ENCODE data around the gene LENEP.

LENEP gene

DNA sequence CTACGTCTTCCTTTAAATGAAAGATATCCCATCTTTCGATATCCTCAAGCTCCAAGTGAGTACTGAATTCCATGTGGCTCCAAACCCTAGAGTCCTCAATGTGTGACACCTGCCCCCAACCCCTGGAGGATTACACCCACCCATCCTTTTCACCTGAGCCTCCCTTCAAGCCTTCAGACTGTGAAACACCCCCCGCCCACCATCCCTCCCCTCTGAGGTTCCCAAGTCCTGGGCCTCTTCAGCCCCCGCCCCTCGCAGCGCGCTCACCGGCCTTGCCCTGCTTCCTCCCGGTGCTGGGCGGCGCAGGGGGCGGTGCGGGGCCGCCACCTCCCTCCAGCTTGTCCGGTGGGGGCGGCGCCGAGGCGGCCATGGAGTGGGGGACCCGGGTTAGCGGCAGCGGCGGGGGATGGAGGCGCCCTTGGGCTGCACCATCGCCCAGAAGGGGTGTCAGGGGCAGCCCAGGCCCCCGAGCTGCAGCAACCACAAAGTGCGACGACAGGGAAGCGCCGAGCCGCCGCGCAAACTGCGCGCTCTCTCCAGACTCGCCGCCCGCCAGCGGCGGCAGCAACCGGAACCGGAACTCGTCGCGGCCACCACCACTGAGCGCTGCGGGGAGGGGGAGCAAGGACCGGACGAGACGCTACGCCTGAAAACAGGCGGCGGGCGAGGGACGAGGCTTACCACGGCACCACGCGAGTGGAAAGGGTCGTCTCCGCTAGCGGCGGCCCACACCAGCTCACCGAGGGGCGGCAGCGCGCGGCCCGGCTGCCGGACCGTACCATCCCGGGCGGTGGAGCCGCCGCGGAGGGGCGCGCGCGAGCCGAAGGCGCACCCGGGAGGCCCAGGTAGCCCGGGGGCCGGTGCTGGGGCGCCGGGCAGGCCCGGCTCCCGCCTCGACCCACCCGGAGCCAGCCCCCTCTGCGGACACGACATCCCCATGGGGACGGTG is 31.9 kb upstream of the LENEP start, which contains the start of gene PYGO2:
TSS of gene PYGO2 (minus strand) at position 576 of the 949 bp plus-strand sequence. CDS start at position 370, 206 bp downstream.
- DNase-seq = peak; percentile 86

DNA sequence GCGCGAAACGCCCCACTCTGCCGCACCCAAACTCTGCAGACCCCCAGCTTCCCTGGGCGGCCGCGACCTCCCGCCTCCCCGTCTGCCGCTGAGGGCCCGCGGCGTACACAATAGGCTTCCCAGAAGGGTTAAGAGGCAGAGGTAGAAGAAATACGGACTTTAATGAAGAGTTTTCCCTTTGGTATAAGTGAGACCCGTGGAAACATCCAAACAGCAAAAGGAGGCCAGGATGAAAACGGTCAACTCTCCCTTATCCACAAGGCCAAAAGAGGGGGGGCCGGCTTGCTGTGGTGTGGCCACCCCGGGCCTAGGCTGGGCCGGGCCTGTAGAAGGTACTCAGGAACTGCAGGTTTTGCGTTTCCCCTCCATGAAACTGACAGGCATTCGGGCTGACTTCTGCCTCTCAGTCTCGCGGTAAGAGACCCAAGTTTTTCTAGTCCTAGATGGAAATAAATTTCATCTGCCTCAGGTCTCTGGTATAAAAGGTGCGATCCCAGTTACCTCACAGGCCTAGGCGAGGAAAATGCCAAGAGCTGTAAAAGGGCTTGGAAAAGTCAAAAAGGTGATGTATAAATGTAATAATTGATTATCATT is 31.1 kb upstream of the LENEP start:
- no peak for DNase-seq

DNA sequence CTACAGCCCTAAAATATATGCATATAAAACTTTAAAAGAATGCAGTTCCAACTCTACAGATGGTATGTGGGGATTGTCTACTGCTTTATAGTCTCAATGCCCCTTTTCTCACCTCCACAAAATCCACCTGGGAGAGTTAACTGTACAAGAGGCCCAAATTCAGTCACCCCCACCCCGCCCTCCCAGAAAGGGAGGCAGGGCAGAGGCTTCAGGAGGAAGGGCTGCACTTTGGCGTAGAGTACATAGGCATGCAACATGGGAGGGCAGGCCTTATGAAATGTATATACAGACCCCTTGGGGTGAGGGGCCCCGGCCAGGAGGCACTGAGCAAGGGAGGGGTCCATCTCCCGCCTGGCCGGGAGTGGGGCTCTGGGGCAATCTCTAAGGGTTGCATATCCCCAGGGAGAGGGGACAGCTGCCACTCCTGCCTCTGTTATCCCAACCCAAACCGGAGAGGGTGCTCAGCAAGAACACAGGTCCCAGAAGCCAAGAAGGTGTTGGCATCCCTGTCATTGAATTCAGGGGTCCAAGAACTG is 30.5 kb upstream of the LENEP start:
- DNase-seq = no peak

DNA sequence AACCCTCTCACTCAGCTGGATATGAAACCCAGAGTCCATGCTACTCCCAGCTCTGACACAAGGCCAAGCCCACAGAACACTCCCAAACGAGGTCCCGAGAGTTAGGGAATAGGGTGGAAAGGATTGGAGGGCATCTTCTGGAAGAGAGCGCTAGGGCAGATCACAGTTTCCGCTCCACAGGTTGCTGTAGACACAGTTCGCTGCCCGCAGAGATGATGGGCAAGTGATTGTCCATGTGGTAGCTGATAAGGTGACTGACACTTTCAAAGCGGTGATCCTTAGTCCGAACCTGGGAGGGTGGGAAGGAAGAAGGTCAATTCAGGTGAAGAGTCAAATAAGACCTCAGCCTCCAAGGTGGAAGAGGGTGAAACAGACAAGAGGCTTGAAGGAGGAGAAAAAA is 29.7 kb upstream of the LENEP start:
- no peak for DNase-seq

DNA sequence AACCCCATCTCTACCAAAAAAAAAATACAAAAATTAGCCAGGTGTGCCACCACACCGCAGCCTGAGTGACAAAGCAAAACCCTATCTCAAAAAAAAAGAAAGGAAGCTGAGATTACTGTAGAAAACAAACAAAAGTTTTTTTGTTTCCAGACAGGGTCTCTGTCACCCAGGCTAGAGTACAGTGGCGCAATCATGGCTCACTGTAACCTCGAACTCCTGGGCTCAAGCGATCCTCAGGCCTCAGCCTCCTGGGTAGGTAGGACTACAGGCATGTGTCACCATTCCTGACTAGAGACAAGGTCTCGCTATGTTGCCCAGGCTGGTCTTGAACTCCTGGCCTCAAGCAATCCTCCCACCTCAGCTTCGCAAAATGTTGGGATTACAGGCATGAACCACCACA is 29.0 kb upstream of the LENEP start:
- no peak for DNase-seq

DNA sequence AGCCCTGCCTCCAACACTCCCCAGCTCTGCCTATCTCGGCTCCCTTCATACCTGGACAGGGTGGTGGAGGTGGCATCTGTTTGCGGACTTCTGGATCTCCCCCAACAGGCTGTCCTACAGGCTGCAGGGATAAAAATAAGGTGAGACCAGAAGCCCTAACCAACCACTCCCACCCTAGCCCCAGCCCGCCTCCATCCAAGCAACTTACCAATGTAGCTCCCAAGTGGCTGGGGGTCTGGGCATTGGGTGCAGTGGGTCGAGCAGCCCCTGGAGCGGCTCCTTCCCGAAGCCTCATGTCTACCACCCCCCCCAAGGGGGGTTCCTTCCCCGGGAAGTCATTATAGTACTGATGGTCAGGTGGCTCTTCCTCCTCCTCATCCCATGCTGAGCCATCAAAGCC is 27.3 kb upstream of the LENEP start:
- no peak for DNase-seq

DNA sequence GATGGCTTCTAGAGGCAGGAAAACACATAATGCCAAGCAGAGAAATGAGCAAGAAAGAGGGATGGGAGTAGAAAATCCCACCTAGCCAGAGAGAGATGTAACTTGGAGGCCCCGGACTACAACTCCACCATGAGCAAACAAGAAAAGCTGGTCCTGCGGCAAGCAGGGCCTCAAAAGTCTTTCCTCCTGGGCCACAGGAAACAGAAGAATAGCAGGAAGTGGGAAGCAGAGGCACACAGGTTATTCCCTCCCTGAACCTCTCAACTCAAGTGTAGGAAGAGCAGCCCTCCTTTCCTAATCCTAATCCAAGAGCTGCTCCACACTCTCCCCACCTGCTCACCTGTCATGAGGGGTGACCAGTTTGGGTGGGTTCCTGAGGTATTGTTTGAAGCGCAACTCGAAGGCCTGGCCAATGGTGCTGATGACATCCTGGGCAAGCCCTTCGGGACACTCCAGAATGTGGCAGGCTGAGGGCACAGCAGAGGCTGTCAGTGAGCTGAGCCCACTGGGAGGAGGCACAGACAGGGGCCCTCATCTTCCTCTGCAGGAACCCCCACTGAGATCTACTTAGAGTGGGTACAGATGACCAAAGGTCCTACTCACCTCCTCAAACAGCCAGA is 25.9 kb upstream of the LENEP start:
- no peak for DNase-seq

DNA sequence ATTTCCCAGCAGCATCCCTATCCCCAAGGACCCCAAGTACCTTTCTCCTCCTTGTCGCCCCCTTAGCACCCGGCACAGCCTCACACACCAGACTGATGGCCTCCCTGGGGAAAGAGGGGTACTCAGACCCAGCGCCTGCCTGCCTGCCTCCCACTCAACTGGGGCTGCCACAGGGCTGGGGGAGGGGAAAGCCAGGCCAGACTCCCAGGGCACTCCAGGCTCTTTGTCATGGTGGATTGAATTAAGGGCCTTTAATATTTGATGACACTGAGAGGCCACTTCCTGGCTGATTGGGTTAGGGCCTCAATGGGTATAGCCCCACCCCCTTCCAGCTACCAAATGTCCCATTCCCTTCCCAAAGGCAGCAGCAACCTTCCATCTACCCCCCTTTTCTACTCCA is 24.7 kb upstream of the LENEP start:
- DNase-seq = no peak

DNA sequence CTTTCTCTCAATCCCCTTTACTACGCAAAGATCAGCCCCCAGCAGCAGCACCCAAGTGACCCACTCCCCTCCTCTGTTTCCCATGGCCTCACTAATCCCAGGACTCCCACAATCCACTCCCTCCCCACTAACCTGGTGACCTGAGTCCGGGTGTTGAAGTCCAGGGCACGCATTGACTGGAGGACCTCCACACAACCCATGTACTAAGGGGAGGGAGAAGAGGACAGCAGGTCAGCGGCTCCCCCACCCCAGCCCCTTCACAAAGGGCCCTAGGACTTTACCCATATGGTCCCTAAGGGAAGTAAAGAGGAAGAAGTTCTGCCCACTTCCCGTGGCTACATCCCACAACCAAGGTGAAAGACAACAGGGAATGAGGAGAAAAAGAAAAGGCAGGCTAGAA is 24.1 kb upstream of the LENEP start:
- DNase-seq = no peak

DNA sequence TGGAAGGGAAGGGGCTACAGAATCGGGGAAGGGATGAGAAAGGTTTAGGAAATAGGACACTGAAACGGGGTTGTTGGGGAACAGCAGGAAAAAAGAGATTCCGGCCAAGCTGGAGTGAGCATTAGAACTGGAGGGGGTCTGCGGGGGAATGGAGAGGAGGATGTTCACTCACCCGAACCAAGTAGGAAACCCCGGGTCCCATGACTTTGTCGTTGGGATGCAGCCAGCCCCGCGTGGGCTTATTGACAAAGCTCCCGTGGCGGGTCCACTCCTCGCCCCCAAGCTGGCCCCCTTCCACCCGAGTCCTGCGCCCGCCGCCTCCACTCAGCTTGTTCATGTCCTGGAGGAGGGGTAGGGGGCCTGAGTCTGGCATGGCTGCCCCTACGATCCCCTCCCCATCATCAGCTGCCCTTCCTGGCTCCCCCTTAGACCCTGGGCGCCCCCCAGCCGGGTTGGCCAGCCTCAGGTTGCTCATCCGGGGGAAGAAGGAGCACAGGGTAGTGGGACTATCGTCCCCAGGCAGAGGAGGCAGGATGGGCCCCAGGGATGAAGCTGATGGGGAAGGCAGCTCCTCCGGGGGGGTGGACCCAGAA is 23.4 kb upstream of the LENEP start:
- no peak for DNase-seq

DNA sequence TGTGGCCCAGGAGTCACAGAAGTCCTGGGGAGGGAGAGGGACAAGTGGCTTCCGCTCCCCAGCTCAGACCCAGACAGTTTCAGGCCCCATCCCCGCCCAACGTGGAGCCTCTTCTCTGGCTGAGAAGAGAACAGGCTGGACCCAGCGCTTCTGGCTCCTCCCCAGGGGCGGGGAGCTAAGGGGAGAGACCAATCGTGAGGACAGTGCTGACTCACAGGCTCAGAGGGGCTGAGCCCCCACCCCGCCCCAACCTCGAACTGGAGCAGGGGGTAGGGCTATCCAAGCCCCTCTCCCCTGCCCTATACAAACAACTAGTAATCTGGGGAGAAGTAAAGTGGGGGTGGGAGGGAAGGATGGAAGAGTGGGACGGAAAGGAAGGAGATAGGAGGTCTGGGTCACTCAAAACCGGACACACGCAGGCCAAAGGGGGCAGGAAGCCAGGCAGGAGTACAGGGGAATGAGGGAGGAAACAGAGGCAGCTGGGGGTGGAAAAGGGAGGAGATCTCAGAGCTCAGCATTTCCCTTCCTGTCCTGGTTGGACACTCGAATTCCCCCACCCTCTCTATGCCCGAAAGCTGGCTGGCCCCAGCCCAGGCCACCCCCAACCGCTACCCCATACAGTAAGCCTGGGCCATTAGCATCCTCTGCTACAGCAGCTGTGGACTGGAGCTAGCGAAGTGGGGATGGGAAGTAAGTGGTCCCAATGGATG is 22.6 kb upstream of the LENEP start, which contains the start of gene SHC1:
TSS of gene SHC1 (minus strand) at position 117 of the 710 bp plus-strand sequence. CDS start 221 bp downstream, outside the sequence.
- DNase-seq = peak; percentile 70

DNA sequence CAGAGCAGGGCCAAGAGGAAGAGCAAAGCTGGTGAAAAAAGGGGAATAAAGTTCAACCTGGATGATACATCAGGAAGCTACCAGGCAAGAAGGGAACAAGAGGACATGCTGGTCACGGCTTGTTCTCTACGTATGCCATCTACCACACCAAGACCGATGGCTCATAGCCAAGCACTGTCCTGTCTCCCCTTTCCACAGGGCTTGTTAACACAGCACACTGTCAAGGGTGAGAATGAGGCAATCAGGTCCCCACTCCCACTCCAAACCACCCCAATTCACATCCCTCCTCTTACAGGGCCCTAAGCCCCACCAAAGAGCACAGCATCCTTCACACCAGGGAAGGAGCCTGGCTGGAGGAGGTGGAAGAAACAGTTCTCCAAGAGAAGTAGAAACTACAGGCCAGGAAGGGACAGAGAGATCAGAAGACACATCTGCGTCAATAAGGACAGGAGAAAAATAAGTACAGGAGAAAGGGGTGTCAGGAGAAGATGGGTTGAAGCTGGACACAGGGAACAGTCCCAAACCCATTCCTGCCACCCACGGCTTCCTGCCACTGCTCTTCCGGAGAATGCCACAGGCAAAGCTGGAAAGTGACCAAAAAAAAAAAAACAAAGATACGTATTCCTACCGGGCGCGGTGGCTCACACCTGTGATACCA is 21.9 kb upstream of the LENEP start:
- DNase-seq = no peak

DNA sequence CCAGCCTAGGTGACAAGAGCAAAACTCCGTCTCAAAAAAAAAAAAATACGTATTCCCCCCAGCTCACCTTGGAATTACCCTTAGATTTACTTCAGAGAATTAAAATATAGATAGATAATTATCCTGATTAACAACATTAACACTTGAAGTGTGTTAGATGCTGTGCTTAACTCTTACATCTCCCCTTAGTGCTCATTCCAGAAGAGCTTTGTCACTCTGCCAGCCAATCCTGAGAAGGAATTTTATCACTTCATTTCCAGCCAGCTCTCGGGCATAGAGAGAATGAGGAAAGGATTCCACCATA is 21.2 kb upstream of the LENEP start:
- no peak for DNase-seq

DNA sequence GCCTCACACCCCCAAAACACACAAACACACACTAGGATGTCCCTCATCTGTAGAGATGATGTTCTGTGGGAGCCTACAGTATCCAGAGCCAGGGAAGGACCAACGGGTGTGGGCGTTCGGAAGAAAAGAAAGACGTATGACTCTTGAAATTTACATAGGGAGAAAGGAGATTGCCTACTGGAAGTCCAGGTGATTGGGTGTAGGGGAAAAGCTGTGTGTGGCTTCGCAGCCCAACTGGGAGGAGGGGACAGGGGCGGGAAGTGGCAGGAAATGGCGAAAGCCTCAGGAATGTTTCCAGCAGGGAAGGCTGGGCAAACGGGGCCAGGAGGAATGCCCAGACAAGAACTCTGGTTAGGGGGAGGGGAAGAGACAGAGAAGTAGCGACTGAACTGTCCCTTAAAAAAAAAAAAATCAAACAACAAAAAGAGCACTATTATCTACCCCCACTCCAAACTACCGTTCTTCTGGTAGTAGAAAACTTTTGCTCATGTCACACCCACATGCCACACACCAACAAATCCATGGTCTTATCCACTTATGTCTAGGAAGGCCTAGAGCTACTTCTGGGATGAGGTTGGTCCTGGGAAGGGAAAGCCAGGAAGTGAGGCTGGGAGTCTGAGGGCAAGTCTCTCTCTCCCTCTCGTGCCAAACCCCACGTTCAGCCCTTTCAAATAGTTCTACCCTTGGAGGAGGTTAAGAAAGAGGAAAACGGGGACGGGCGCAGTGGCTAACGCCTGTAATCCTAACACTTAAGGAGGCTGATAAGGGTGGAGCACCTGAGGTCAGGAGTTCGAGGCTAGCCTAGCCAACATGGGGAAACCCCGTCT is 20.7 kb upstream of the LENEP start:
- no peak for DNase-seq

DNA sequence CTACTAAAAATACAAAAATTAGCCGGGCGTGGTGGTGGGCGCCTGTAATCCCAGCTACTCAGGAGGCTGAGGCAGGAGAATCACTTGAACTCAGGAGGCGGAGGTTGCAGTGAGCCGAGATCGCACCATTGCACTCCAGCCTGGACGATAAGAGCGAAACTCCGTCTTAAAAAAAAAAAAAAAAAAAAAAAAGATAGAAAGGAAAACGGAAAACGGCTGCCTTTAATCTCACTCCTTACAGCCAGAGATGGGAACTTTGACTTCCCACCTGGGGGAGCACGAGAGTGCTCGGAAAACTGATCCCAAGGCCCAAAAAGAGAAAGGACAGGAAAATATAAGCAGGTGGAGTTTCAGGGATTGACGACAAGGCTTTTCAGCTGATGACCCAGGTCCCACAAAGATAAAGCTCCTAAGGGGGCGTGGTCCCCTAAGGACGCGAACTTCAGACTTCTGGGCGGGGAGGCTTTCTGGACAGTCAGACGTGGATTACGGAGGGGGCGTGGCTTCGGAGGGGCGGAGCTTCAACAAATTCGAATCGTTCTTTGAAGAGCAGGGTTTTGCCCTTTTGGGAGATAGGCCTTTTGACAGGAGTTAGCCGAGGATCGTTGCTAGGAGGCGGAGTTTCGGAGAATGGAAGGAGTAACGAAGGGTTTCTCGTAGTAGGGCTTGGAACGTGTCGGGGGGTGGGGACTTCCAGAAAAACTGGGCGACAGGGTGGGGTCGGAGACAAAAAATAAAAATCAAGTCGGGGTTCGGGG is 19.9 kb upstream of the LENEP start:
- peak; percentile 98 for DNase-seq

DNA sequence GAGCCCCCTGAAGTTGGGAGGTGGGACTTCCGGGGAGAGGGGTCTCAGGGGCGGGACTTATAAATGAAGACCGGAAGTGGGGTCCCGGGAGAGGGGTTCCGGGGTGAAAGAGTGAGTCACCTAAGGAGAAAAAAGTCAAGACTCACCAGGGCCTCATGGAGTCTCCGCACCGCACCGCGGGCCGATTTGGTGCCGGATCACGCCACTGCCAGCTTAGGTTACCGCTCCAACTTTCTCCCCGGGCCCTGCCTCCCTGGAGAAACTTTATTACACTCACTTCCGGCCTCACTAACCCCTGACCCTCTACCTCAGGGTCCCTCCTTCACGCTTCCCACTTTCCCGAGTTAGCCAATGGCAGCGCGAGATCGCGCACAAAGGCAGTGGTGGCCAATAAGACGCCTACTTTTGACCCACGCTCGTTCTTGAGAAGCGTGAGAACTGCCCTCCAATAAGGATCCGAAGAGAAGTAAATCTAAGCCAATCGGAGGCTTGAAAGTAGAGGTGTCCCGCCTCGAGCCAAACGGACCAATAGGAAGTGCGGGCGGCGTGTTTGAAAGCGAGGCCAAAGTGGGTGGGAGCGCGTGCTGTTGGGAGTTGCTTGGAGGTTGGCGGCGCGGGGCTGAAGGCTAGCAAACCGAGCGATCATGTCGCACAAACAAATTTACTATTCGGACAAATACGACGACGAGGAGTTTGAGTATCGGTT is 19.1 kb upstream of the LENEP start, which contains the start of gene CKS1B:
TSS of gene CKS1B (plus strand) at position 580 of the 706 bp plus-strand sequence. CDS start at position 645, 65 bp downstream.
- peak; percentile 97 for DNase-seq

DNA sequence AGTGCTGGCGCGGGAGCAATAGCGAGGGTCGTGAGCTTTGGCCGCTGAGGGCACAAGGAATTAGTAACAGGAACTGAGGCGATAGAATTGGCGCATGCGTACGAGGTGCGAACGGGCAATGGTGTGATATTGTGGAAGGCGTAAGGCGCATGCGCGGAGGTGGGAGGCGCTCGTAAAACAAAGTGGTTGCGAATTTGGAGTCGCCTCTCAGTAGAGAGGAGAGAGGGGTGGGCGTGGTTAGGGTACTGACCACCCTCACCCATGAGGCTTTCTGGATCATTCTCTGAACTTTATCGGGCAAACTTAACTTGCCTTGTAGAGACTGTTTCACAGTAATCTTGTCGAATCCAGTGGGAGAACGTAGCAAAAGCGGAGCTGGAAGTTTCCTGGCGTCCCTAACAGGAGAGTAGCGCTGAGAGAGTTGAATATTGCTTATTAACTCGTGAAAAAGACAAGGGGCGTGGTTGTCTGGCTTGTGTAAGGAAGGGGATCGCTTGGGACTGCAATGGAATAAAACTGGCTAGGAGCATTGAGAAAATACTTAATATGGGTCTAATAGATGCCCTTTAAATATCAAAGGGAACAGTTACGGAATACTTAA is 18.5 kb upstream of the LENEP start:
- peak; percentile 96 for DNase-seq

DNA sequence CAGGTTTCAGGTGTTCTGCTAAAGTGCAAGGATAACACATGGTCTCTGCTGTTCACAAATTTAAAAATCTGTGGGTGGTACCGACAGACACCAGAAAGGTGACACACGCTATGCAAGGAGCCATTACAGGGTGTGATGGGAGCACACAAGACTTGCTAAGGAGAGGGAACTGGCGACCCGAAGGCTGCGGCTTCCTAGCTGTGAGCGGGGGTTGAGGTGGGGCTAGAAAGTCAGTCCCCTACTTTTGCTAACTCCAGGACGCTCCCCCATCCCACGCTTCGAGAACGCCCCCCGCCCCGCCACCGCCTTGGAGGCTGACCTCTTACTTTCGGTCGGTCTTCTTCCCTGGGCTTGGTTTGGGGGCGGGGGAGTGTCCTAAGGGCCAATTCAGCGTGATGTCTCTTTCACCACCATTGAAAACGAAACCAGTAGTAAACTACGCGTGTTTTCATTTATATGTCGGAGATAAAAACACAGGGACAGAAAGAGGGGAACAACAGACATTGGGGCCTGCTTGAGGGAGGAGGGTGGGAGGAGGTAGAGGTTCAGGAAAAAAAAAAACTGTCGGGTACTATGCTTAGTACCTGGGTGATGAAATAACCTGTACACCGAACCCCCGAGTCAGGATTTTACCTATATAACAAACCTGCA is 17.9 kb upstream of the LENEP start:
- peak; percentile 73 for DNase-seq
